ENCODE results near the gene ACAA2.

ACAA2 gene

GRCh38 chr18:49858309-49859020 is 45.1 kb upstream of the ACAA2 start:
- Histone ChIP-seq H3K4me3 (no peak overlapping the region), H3K27me3 (no peaks in the 10 kb centered on the region), H3K4me1 (no peaks in the 10 kb centered on the region), H3K9me3 (no peaks in the 10 kb centered on the region), H3K36me3 (peaks cover 0 to 5% (median 0%) of the 10 kb centered on the region in 3 donors), H3K27ac (no peak overlapping the region)
- TF ChIP-seq CTCF (IDR thresholded peaks at IDR 0.05): peak; percentile 67 to 78
- intact Hi-C loops (cut with DNase I; ENCODE audit: low total_unique reads): loop anchor here (5.0 kb wide), 1 partner anchor 346 kb away; no protein-coding TSS in a partner anchor
- DNase-seq: no peak

GRCh38 chr18:49857708-49858107 is 44.4 kb upstream of the ACAA2 start:
- no peaks in the 10 kb centered on the region for H3K4me1 ChIP-seq
- intact Hi-C loops (cut with DNase I; ENCODE audit: low total_unique reads): loop anchor here (5.0 kb wide), 1 partner anchor 345 kb away; no protein-coding TSS in a partner anchor
- DNase-seq: no peak
- H3K27me3 ChIP-seq: no peaks in the 10 kb centered on the region
- peaks cover 0 to 5% (median 0%) of the 10 kb centered on the region in 3 donors for H3K36me3 ChIP-seq
- H3K4me3 ChIP-seq: no peak overlapping the region
- no peak for TF ChIP-seq CTCF (IDR thresholded peaks at IDR 0.05)
- H3K27ac ChIP-seq: no peak overlapping the region
- no peaks in the 10 kb centered on the region for H3K9me3 ChIP-seq

GRCh38 chr18:49856496-49856895 is 43.2 kb upstream of the ACAA2 start:
- intact Hi-C loops (cut with DNase I; ENCODE audit: low total_unique reads): loop anchor here (5.0 kb wide), 1 partner anchor 344 kb away; no protein-coding TSS in a partner anchor
- TF ChIP-seq CTCF (IDR thresholded peaks at IDR 0.05): no peak
- peaks cover 0 to 5% (median 0%) of the 10 kb centered on the region in 3 donors for H3K36me3 ChIP-seq
- H3K4me1 ChIP-seq: no peaks in the 10 kb centered on the region
- H3K4me3 ChIP-seq: no peak overlapping the region
- H3K9me3 ChIP-seq: no peaks in the 10 kb centered on the region
- H3K27ac ChIP-seq: no peak overlapping the region
- H3K27me3 ChIP-seq: no peaks in the 10 kb centered on the region
- no peak for DNase-seq

GRCh38 chr18:49855711-49856415 is 42.5 kb upstream of the ACAA2 start:
- Histone ChIP-seq H3K36me3 (peaks cover 0 to 5% (median 0%) of the 10 kb centered on the region in 3 donors), H3K4me1 (no peaks in the 10 kb centered on the region), H3K27ac (no peak overlapping the region), H3K27me3 (no peaks in the 10 kb centered on the region), H3K4me3 (no peak overlapping the region), H3K9me3 (no peaks in the 10 kb centered on the region)
- no peak for TF ChIP-seq CTCF (IDR thresholded peaks at IDR 0.05)
- no peak for DNase-seq
- intact Hi-C loops (cut with DNase I; ENCODE audit: low total_unique reads): loop anchor here (5.0 kb wide), 1 partner anchor 344 kb away; no protein-coding TSS in a partner anchor

GRCh38 chr18:49854681-49855080 is 41.3 kb upstream of the ACAA2 start:
- TF ChIP-seq CTCF (IDR thresholded peaks at IDR 0.05): no peak
- intact Hi-C loops (cut with DNase I; ENCODE audit: low total_unique reads): loop anchor here (5.0 kb wide), 1 partner anchor 342 kb away; no protein-coding TSS in a partner anchor

More at GRCh38 chr18:49854681-49855080, 41.3 kb upstream of the ACAA2 start:
- H3K27ac ChIP-seq: no peak overlapping the region
- H3K9me3 ChIP-seq: no peaks in the 10 kb centered on the region
- no peak for DNase-seq
- H3K4me1 ChIP-seq: no peaks in the 10 kb centered on the region
- H3K36me3 ChIP-seq: peaks cover 0 to 5% (median 0%) of the 10 kb centered on the region in 3 donors
- no peak overlapping the region for H3K4me3 ChIP-seq
- H3K27me3 ChIP-seq: peaks cover 0 to 2% of the 10 kb centered on the region in 2 donors

Data from tibial artery (tissue), 4 donors.